Dedifferentiated amniotic fluid mesenchymal stem cell (primary cell): ENCODE results near the gene MYOZ2.
"Not testable (repeated sequence)": the region's sequence is repeated elsewhere in the genome, so short reads cannot be mapped to it uniquely, and the experiment has no call there.

ENCODE experiments used
- DNase-seq: peaks from one replicate; pipeline ENCODE4 v3.0.0-alpha.2; 2016; ENCODE audit errors: extremely low spot score

The MYOZ2 gene

GRCh38 chr4:119128148-119128547 is 7.5 kb upstream of the MYOZ2 start:
- DNase-seq: no peak

- DNase-seq: no peak
These were observed 5.1 kb upstream of the MYOZ2 start for GRCh38 chr4:119130365-119131065.

GRCh38 chr4:119131164-119131563 is 4.5 kb upstream of the MYOZ2 start:
- DNase-seq: no peak

GRCh38 chr4:119132306-119132705 is 3.3 kb upstream of the MYOZ2 start:
- no peak for DNase-seq

DNA sequence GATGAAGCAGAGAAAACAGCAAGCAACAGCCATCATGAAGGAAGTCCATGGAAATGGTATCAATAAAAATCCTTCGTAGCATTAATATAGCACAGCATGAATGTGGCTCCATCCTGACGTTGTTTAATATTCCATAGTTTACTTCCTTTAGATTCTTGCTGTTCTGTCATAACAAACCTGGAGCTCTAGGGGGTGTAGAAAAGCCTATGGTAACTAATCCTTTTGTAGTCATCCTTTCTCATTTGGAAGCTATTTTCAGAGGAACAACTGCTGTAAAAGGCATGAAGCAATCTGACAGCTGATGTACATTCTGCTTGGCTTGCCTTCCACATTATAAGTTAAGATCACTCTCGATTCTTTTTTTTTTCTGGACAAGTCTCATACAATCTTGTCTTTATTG is 914 bp downstream of the MYOZ2 start:
- no peak for DNase-seq

DNA sequence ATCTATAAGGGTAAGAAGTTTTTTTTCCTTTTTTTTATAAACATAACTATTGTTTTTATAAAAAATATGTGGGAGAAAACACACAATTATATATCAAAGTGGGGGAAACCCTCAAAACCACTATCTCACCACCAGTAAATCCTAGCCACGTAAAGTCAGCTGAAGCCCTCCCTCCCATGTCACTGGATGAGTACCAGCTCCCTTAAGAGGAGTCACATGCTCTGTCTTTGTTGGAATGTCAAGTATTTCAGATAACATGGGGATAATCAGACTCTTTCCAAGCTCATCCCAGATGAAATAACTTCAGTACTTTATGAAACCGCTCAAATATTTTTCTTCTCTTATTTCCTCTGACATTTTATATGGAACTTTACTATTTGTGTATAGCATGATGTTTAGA is 2.4 kb downstream of the MYOZ2 start:
- DNase-seq: no peak

DNA sequence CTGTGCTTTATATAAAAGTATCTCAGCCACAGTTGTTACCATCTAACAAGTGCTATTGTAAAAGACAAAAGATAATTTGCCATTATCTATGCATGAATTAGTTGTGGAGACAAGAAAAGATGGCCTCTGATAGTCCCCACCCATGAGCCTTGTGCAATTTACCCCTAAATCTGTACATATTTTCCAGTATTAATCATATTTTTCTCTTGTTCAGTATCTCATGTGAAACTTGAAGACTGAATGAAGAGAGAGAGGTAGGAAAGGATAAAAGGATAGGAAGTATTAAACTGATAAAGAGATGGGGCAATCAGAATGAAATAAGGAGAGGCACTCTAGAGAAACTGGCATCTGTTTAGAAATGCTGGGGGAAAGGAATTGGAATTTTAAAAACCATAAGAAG is 3.7 kb downstream of the MYOZ2 start:
- no peak for DNase-seq

DNA sequence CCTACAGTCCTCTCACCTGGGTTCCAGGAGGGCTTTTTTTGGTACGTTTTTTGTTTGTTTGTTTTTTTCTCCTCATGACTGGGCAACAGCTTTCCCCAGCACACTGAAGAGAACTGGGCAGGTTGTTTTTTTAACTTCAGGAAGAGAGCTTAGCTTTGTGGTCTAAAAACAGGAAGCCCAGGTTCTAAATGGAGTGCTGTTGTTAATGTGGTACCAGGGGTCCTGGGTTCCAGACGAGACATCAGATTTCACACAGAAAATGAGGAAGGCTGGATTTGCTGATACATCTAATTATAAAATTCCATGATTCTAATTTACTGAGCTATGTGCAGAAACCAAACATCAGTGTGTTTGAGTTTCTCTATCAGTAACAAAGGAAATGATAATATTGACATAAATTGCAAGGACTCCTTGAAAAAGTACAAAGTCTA is 4.2 kb downstream of the MYOZ2 start:
- no peak for DNase-seq

GRCh38 chr4:119141283-119141682 is 5.7 kb downstream of the MYOZ2 start:
- DNase-seq: not testable (repeated sequence)

DNA sequence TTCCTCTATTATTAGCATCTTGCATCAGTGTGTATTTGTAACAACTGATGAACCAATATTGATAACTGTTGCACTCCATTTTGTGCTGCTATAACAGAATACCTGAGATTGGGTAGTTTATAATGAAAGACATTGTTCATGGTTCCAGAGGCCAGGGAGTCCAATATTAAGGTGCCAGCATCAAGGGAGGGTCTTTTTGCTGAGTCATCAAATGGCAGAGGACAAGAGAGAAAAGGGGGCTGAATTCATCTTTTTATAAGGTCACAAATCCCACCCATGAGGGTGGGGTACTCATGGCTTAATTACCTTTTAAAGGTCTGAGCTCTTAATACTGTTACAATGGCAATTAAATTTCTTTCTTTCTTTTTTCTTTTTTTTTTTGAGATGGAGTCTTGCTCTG is 7.2 kb downstream of the MYOZ2 start:
- DNase-seq: no peak

DNA sequence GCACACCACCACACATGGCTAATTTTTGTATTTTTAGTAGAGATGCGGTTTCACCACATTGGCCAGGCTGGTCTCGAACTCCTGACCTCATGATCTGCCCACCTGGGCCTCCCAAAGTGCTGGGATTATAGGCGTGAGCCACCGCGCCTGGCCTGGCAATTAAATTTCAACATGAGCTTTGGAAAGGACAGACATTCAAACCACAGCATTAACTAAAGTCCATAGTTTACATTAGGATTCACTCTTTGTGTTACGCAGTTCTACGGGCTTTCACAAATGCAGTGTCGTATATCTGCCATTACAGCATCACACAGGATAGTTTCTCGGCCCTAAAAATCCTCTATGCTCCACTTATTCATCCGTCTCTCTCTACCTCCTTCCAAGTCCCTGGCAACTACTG is 7.7 kb downstream of the MYOZ2 start:
- not testable (repeated sequence) for DNase-seq

- DNase-seq: no peak
These were observed 13.5 kb downstream of the MYOZ2 start for GRCh38 chr4:119149110-119149509.

DNA sequence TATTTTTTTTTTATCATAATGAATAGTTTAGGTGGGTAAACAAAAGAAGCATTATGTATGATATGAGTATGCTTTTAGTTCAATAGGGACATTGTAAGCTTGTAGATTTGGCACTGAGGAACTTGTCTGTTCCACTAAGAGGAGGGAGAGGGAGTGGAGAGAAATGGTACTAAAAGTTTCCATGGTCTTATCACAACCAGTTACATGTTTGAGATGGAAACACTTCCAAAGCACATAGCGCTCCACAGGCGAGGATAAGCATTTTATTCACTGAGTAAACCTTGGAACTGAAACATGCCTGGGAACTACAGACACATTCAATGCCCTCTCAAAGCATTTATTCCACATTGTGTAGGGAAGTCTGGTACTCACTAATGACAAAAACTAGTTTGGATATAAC is 15.5 kb downstream of the MYOZ2 start:
- DNase-seq: no peak

DNA sequence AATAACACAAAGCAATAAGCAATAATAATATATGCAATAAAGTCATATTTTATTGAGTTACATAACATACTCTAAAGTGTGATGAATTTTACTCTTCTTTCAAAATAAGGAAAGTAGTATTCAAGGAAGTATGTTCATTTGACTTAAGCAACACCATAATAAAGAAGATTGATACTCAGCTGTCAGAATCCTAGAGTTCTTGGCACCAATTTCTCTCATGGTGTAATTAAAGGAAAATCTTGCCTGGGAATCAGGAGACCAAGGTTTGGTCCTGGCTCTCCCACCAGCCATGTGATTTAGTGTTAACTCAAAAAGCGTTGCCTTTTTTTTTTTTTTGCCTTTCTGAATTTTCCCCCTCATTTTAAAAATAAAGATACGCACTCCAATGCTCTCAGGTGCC is 17.1 kb downstream of the MYOZ2 start:
- DNase-seq: no peak

- DNase-seq: no peak
These were observed 26.5 kb downstream of the MYOZ2 start for GRCh38 chr4:119162174-119162573.

GRCh38 chr4:119165767-119166166 is 30.1 kb downstream of the MYOZ2 start:
- no peak for DNase-seq

DNA sequence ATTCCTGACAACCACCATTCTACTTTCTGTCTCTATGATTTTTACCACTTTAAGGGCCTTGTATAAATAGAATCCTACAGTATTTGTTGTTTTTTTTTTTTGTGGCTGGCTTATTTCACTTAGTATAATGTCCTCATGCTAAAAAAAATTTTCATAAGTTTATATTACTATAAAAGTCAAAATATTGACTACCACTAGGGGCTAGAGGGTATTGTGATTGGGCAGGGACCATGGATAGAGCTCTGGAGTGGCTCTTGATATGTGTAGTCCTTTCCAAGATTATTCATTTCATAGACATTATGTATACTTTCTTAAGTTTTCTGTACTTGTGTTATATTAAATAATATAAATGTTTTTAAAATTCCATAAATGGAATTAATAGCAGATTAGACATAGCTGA is 34.6 kb downstream of the MYOZ2 start:
- no peak for DNase-seq

DNA sequence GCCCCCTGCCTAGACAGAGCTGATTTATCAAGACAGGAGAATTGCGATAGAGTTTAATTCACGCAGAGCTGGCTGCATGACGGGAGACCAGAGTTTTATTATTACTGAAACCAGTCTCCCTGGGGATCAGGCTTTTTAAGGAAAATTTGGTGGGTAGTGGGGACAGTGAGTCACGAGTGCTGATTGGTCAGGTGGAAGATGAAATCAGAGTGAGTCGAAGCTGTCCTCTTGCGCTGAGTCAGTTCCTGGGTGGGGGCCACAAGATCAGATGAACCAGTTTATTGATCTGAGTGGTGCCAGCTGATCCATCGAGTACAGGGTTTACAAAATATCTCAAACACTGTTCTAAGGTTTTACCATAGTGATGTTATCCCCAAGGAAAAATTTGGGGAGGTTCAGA is 36.6 kb downstream of the MYOZ2 start:
- no peak for DNase-seq

DNA sequence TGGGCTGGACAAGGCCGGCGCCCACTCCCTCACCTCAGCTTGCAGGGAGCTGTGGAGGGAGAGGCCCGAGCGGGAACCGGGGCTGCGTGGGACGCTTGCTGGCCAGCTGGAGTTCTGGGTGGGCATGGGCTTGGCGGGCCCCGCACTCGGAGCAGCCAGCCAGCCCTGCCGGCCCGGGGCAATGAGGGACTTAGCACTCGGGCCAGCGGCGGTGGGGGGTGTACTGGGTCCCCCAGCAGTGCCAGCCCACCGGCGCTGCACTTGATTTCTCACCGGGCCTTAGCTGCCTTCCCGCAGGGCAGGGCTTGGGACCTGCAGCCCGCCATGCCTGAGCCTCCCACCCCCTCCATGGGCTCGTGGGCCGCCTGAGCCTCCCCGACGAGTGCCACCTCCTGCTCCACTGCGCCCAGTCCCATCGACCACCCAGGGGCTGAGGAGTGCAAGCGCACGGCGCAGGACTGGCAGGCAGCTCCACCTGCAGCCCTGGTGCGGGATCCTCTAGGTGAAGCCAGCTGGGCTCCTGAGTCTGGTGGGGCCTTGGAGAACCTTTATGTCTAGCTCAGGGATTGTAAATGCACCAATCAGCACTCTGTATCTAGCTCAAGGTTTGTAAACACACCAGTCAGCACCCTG is 38.2 kb downstream of the MYOZ2 start:
- not testable (repeated sequence) for DNase-seq

DNA sequence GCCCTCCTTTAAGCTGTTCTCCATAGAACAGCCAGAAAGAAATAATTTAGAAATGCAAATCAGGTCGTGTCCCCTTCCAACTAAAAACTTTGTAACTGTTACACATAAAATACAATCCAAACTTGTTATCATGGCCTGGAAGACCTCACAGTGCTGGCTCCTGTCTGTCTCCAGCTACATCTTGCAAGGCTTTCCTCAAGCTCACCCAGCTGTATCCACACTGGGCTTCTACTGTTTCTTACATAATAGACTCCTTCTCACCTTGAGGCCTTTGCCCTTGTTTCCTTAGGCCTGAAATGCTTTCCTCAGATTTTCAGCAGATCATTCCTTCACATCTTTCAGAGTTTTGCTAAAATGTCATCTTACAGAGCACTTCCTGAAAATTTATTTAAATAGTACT is 43.4 kb downstream of the MYOZ2 start:
- DNase-seq: no peak

- no peak for DNase-seq
These were observed 48.5 kb downstream of the MYOZ2 start for GRCh38 chr4:119184128-119184527.

- no peak for DNase-seq
These were observed 54.0 kb downstream of the MYOZ2 start for GRCh38 chr4:119189638-119190037.

DNA sequence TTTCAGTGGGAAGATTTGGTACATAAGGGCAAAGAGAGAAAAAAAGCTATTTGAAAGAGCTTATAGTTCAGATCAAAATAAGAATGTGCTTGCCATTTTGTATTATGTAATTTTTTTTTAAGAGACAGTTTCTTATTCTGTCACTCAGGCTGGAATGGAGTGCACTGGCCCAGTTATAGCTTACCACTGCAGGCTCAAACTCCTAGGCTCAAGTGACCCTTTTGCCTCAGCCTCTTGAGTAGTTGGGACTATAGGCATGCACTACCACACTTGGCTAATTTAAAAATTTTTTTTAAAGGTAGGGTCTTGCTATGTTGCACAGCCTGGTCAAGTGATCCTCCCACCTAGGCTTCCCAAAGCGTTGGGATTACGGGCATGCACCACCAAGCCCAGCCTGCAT is 54.7 kb downstream of the MYOZ2 start:
- no peak for DNase-seq

GRCh38 chr4:119191505-119191904 is 55.9 kb downstream of the MYOZ2 start:
- DNase-seq: no peak
